ENCODE data around the gene SHANK1. TPM values are rescaled to one million over a fixed set of nuclear protein-coding genes. Genes with fewer than 3 reads are reported as not detected.

Gene SHANK1
- polyA plus RNA-seq, 1 donor: 44.4 TPM

DNA sequence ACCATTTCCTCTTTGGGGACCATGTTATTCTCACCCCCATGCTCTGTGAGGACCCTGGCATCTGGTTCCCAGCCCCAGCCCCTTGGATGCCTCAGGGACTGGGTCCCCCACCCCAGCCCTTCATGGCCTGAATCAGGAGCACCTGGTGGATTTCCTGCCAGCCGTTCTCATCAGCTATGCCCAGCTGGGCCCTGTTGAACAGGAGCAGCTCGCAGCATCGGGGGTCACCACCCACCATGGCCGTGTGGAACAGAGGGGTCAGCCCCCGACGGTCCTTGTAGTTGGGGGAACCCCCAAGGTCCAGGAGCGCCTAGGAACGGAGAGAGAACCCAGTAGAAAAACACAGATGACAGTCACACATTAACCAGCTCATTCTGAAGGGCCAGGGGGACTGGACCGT, 7.8 kb downstream of the SHANK1 start:
- DNase-seq (ENCODE audit: low read depth): no peak

- no peak for DNase-seq (ENCODE audit: low read depth)
These were observed 8.4 kb downstream of the SHANK1 start for GRCh38 chr19:50711196-50711595.

- DNase-seq (ENCODE audit: low read depth): no peak
These were observed 9.0 kb downstream of the SHANK1 start for GRCh38 chr19:50710612-50711011.

DNA sequence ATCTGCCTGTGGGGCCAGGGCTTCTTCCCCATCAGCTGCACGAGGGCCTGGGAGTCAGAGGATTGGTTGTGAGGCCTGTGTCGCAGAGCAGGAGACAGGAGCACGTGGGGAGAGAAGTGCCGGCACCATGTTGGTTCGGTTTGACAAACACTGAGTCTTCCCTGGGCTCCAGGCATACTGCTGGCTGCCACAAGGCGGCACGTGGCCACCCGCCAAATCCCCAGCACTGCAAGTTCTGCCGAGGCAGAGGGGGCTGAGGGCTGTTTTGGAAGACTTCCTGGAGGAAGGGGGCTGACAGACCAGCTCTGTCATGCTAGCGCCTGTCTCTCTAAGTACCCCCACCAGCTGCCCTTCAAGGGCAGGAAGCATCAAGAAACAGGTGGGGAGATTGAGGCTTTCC, 9.5 kb downstream of the SHANK1 start:
- no peak for DNase-seq (ENCODE audit: low read depth)

DNA sequence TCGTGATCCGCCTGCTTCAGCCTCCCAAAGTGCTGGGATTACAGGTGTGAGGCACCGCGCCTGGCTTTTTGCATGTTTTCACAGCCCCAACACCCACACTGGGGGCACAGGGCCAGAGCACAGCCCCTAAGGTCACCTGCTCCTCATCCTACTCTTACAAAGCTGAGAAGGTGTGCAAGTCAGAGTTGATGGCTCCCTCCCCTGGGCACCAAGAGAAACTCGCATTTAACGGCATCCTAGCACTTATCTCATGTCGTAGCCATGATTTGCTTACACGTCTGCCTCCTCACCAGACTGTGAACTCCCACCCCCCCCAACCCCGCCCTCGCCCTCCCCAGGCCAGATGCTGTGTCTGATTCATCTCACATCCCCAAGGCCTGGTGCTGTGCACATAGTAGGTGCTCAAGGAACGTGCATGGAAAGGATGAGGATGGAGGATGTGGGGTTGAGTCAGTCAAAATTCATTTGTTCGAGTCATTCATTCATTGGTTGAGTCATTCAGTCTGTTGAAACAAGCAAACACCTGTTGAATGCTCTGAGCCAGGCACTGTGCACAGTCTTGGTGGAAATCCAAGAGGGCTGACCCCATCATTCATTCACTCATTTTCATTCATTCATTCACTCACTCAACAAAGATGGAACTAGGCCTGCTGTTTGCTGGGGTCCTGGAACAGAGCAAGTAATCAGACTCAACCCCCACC, 11.3 kb downstream of the SHANK1 start:
- DNase-seq (ENCODE audit: low read depth): no peak

GRCh38 chr19:50706387-50706786, 13.2 kb downstream of the SHANK1 start:
- no peak for DNase-seq (ENCODE audit: low read depth)

GRCh38 chr19:50705422-50706019, 14.1 kb downstream of the SHANK1 start:
- DNase-seq (ENCODE audit: low read depth): no peak

- DNase-seq (ENCODE audit: low read depth): no peak
These were observed 15.4 kb downstream of the SHANK1 start for GRCh38 chr19:50703915-50704796.

DNA sequence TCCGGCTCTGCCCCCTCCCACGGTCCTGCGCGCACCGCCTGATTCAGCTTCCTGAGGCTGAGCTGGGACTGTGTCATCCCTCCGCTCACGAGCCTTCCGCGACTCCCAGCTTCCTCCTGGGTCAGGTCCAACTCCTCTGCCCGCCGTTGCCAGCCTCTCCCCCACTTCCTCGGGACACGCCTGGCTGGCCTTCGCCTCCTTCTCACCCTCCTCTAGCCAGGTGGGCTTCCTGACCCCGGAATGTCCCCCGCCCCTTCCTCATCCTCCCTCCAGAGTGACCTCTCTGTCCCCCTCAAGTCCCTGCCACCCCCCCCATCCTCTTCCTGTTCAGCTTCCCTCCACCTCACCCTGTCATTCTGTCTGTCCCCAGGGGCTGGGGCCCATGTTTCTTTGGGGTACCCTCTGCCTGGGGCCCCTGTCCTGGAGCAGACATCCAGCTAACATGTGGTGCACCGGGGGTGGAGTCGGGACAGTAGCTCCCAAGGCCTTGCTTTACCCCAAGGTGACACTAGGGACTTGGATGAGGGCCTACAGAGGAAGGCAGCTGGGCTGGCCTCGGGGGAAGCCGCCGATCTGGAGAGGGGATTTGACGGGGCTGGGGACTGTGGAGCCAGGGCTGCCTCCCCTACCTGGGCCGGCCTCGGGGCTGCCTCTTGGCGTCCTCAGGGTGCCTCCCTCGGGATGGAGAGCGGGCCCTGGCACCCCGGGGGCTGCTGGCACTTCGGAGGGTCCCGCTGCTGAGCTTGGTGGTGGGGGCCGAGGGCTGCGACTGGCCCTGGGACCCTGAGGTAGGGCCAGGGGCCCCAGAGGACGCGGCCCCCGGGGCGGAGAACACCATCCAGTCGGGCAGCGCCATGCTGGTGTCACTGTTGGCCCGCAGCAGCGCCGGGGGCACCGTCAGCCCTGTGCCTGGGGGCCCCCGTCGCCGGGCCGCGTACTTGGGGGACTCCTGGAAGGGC, 16.5 kb downstream of the SHANK1 start:
- no peak for DNase-seq (ENCODE audit: low read depth)

DNA sequence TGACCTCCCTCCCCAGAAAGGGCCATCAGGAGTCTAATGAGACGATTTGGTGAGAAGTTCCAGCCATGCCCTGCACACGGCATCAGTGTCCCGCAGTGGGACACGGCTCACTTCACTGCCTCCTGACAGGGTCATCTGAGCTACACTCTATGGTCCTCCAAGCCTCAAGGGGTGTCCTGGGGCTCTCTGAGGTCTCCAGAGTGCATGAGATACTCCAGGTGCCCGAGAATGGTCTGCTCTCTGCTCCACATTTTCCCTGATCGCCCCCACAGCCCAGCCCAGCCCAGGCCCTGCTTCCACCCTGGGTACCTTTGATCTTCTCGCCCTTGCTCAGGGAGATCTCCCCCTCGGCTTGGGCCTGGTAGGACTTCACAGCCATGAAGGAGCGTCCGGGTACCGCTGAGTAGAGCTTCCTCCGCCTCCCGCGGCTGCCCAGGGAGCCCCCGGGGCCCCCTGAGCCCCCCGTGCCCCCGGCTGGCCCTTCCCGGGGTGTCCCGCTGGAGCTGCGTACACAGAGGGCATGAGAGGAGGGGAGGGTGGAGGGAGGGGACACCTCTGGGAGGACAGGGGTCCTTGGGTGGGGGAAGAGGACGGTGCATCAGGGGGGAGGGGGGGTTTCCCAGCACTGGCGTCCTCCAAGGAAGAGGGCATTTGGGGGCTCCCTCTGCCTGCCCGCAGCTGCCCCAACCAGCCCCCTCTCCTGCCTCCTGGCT, 17.3 kb downstream of the SHANK1 start:
- DNase-seq (ENCODE audit: low read depth): no peak

- DNase-seq (ENCODE audit: low read depth): no peak
These were observed 18.1 kb downstream of the SHANK1 start for GRCh38 chr19:50701367-50701985.

- DNase-seq (ENCODE audit: low read depth): no peak
These were observed 22.0 kb downstream of the SHANK1 start for GRCh38 chr19:50697414-50698124.

- no peak for DNase-seq (ENCODE audit: low read depth)
These were observed 23.5 kb downstream of the SHANK1 start for GRCh38 chr19:50696094-50696483.

- DNase-seq (ENCODE audit: low read depth): no peak
These were observed 24.1 kb downstream of the SHANK1 start for GRCh38 chr19:50695251-50696093.

DNA sequence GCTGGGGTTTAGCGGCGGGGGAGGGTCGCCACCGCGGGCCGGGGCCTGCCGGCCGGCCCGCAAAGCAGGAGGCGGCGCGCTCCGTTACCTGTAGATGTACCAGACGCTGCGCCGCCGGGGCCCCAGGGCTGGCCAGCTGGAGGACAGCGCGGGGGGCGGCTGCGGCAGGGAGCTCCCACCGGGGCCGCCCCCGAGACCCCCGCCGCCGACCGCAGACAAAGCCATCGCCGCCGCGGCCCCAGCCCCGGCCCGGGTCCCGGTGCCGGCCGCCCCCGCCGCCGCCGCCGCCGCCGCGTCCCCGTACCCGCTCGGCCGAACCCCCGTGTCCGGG, 24.8 kb downstream of the SHANK1 start:
- DNase-seq (ENCODE audit: low read depth): no peak

DNA sequence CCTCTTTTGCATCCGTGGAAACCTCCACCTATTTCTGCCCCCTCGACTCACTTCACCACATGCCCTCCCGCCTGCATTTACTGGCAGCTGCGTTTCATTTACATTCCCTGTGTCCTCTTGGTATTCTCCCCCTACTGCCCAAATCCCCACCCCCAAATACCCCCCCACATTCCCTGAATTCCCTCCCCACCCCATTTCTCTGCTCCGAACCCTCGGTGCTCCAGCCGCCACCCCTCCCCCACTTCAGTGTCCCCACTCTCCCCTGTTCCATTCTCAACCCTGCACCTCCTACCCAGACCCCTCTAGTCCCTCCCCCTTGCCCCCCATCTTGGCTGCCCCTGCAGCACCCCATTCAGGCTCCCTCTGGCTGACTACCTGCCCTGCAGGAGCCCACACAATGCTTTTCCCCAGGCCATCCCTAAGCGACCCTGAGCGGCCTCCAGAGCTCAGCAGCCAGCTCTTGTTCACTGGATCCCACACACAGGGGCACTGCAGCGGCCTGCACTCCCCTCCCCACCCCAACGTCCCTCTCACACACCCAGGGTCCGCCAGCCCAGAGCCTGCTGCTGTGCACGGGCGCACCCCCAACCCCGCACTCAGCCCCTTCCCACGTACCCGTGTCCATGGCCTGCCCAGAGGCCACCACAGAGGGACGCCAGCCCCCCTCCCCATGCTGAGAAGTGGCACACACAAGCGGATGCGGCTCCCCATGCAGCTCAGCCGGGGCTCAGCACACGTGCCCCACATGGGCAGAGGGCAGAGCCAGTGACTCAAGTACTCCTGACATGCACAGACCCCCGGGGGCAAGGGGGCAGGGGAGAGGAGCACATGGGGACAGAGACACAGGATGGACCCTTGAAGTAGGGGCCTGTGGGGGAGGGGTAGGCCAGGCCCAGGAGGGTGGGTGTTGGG, 26.3 kb downstream of the SHANK1 start:
- DNase-seq (ENCODE audit: low read depth): no peak

DNA sequence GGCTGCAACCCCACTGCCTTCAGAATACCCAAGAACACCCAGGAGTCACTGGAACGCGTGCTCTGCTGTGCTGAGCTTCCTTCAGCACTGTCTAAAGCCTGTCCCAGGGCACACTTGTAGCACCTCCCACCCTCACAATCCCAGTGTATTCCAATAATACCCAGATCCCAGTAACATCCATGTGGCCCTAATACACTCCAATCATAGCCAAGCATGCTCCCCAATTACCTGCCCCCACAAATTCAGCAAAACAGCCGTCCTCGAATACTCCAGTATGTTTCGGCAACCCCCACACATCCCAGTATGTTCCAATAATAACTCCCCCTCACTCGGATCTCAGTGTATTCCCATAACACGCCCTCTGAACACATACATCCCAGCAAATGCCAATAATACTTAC, 29.2 kb downstream of the SHANK1 start:
- DNase-seq (ENCODE audit: low read depth): no peak

GRCh38 chr19:50688766-50689165, 30.8 kb downstream of the SHANK1 start:
- no peak for DNase-seq (ENCODE audit: low read depth)

Measured in forelimb muscle (tissue), 1 donor.